GM13976 (cell line): ENCODE results near the gene CAMK2D.

Source experiments
- DNase-seq: peaks from one replicate; pipeline ENCODE4 v3.0.0; 2012; ENCODE audit warnings: low spot score
- CTCF ChIP-seq: IDR thresholded peaks from 2 replicates; pipeline ENCODE4 v1.5.1; 2012; ENCODE audit warnings: borderline replicate concordance, mild to moderate bottlenecking; ENCODE audit not compliant: insufficient read depth; ENCODE audit errors: extremely low read depth, missing control alignments, control extremely low read depth
- in situ Hi-C: fragments of 300-500 bp; cut with MboI; formaldehyde crosslinking; loops from one replicate; pipeline ENCODE4 v1.12.0; 2022; ENCODE audit warnings: low sequenced_read_pairs, mixed read lengths, inconsistent platforms; ENCODE audit not compliant: unreplicated experiment

The CAMK2D gene

GRCh38 chr4:113750734-113751133 lies 10.8 kb downstream of the CAMK2D start:
- TF ChIP-seq CTCF: no peak
- no peak for DNase-seq
- in situ Hi-C loops: loop anchor here (25.0 kb wide), 1 partner anchor 363 kb away; no protein-coding TSS in a partner anchor

GRCh38 chr4:113750296-113750695 lies 11.2 kb downstream of the CAMK2D start:
- no peak for TF ChIP-seq CTCF
- in situ Hi-C loops: loop anchor here (25.0 kb wide), 1 partner anchor 363 kb away; no protein-coding TSS in a partner anchor
- no peak for DNase-seq

GRCh38 chr4:113749178-113749577 lies 12.4 kb downstream of the CAMK2D start:
- TF ChIP-seq CTCF: no peak
- no peak for DNase-seq
- in situ Hi-C loops: no loop called here

GRCh38 chr4:113747949-113748348 lies 13.6 kb downstream of the CAMK2D start:
- no peak for TF ChIP-seq CTCF
- DNase-seq: no peak
- in situ Hi-C loops: no loop called here

- in situ Hi-C loops: no loop called here
- TF ChIP-seq CTCF: no peak
- DNase-seq: no peak
These were observed 15.8 kb downstream of the CAMK2D start for GRCh38 chr4:113745711-113746110.

- in situ Hi-C loops: no loop called here
- no peak for TF ChIP-seq CTCF
- DNase-seq: no peak
These were observed 16.8 kb downstream of the CAMK2D start for GRCh38 chr4:113744667-113745240.
